DOHH2 (cell line): Measurements from ENCODE around the gene SFTA2.

ENCODE experiments used
- EZH2phosphoT487 ChIP-seq: fragments of 200-600 bp; sonication (generic); IDR thresholded peaks from 2 replicates; pipeline ENCODE4 v1.6.1; 2017; ENCODE audit warnings: borderline replicate concordance, mild to moderate bottlenecking, antibody characterized with exemption, low read length, moderate library complexity, mixed read lengths
- TF ChIP-seq, protein P1 (sequence below): fragments of 200-600 bp; sonication (generic); IDR thresholded peaks from one replicate; pipeline ENCODE4 v1.5.1; 2014; ENCODE audit warnings: antibody characterized with exemption, mild to moderate bottlenecking, low read depth, low read length; ENCODE audit not compliant: poor library complexity, severe bottlenecking

DNA sequence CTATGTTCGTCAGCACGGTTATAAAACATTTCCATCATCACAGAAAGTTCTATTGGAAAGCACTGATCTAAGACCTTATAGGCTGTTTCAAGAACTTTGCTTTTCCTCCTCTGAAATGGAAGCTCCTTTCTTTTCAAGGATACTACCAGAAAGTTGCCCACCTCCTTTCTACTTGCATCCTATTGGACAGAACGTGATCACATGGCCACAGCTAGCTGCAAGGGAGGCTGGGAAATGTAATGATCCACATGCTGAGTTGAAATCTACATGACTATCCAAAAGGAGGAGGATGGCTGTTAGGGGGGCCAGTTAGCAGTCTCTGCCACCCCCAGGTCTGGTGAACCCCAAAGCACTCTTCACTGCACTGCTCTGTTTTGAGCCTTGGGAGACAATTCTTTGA is 3.3 kb downstream of the SFTA2 start:
- TF ChIP-seq, protein P1, sequence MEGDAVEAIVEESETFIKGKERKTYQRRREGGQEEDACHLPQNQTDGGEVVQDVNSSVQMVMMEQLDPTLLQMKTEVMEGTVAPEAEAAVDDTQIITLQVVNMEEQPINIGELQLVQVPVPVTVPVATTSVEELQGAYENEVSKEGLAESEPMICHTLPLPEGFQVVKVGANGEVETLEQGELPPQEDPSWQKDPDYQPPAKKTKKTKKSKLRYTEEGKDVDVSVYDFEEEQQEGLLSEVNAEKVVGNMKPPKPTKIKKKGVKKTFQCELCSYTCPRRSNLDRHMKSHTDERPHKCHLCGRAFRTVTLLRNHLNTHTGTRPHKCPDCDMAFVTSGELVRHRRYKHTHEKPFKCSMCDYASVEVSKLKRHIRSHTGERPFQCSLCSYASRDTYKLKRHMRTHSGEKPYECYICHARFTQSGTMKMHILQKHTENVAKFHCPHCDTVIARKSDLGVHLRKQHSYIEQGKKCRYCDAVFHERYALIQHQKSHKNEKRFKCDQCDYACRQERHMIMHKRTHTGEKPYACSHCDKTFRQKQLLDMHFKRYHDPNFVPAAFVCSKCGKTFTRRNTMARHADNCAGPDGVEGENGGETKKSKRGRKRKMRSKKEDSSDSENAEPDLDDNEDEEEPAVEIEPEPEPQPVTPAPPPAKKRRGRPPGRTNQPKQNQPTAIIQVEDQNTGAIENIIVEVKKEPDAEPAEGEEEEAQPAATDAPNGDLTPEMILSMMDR = no peak
- TF ChIP-seq EZH2phosphoT487 = no peak
